Coronary artery (tissue), 2 donors: Measurements from ENCODE around the gene POLR2C.

Experiments used
- DNase-seq: peaks from one replicate; pipeline ENCODE4 v3.0.0-alpha.2; 2017; ENCODE audit warnings: low spot score
- H3K27ac ChIP-seq, 2 donors: fragments of 200-600 bp; sonication (generic); one replicate each; pipeline ENCODE4 v1.5.1; 2016 to 2019
- H3K4me3 ChIP-seq: fragments of 200-600 bp; sonication (generic); 2 replicates; pipeline ENCODE4 v1.5.1; 2016; ENCODE audit warnings: mild to moderate bottlenecking, moderate library complexity
- CTCF ChIP-seq: fragments of 200-600 bp; sonication (generic); IDR thresholded peaks from one replicate; pipeline ENCODE4 v1.5.1; 2019; ENCODE audit warnings: antibody characterized with exemption

Gene POLR2C

DNA sequence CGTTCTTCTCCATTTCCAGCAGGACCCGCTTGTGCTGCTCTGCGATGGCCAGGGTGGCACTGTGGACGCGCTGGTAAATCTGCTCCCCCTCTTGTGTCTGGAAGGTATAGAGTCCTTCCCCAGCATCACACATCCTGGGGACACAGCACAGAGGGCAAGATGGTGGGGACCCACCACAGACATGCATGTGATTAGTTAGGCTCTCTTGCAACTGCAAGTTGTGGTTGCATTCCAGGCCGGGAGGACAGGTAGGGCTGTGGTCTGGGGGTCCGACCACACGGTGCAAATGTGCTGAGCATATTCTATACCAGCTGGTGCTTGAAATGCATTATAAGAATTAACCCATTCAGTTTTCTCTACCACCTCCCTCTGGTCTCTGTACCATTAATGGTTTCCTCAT is 11.4 kb downstream of the POLR2C start:
- Histone ChIP-seq H3K27ac (no peak overlapping the region), H3K4me3 (no peak overlapping the region)
- TF ChIP-seq CTCF, result no peak
- DNase-seq, result no peak

GRCh38 chr16:57474671-57475661 is 12.5 kb downstream of the POLR2C start:
- Histone ChIP-seq H3K27ac (peak overlapping the region in 1 of 2 donors; percentile 90), H3K4me3 (no peak overlapping the region)
- no peak for TF ChIP-seq CTCF
- DNase-seq, result no peak

GRCh38 chr16:57475711-57476339 is 13.3 kb downstream of the POLR2C start:
- DNase-seq, result no peak

DNA sequence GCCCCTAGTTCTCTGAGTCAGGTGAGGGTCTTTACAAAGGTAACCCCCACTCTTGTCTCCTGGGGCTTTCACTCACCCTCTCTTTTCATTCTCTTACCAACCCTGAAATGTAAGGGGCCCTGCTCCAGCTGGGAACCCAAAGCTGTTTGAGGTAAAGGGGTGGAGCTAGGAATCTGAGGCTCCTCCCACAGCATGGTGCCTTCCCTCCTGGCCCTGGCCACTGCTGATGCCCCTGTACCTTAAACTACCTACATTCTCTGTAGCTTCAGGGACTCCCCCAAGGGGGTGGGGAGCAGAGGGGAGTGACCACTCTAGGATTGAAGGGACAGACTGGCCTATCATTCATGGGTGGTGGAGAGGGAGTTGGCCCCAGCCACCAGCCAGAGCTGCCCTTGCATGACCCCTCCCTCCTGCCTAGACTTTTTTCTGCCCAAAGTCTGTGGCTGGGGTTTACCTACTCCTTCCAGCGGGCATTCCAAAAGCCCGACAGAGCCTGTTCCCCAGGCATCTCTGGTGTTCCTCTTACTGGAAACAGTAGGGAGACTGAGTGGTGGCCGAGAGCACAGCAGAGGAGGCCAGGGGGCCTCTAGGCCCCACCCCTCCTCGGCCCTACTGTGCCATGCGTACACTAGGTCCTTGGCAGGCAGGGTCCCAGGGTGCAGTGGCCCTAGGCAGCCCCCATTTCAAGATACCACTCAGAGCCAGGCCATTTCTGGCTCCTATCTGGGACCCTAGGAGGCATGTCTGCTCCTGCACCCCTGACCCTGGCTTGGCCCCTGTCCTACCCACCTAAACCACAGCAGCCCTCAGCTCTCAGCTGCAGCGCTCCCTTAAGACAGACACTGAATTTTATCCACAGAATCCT is 14.3 kb downstream of the POLR2C start:
- H3K4me3 ChIP-seq, result no peak overlapping the region
- no peak for DNase-seq
- no peak for TF ChIP-seq CTCF
- peak overlapping the region in 1 of 2 donors; percentile 90 for H3K27ac ChIP-seq

More at GRCh38 chr16:57475711-57476339, 13.3 kb downstream of the POLR2C start:
- Histone ChIP-seq H3K4me3 (no peak overlapping the region), H3K27ac (peak overlapping the region in 1 of 2 donors; percentile 90)
- TF ChIP-seq CTCF, result no peak

DNA sequence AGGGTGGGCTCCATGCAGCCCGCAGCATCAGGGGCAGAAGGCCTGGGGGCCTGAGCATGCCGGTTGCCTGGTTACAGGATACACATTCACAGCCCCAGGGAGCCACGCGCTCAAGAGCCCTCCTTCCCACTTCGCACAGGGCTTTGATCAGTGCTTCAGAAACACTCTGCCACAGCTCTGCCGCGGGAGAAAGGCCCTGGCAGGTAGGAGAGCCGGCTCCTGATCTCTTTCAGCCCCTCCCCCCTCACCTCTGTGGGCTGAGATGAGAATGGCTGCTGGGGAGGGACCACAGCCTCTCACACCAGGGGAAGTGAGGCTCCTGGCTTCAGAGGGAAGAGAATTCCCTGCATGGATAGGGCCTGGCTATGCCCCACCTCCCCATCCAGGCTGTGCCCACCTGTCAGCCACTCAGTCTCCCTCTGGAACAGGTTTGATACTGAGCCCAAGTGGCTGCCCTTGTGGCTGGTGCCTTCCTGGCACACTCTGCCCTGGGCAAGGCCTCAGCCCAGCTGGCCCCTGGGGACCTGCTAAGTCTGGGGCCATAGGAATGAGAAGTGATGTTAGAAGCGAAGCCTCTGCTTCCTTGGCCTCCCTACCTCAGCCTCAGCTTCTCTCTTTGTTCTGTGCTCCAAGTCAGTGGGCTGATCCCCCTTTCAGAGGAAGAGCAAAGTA is 15.2 kb downstream of the POLR2C start:
- peak overlapping the region; percentile 60 to 90 for H3K27ac ChIP-seq
- no peak for DNase-seq
- H3K4me3 ChIP-seq, result peak overlapping the region; percentile 74
- no peak for TF ChIP-seq CTCF

DNA sequence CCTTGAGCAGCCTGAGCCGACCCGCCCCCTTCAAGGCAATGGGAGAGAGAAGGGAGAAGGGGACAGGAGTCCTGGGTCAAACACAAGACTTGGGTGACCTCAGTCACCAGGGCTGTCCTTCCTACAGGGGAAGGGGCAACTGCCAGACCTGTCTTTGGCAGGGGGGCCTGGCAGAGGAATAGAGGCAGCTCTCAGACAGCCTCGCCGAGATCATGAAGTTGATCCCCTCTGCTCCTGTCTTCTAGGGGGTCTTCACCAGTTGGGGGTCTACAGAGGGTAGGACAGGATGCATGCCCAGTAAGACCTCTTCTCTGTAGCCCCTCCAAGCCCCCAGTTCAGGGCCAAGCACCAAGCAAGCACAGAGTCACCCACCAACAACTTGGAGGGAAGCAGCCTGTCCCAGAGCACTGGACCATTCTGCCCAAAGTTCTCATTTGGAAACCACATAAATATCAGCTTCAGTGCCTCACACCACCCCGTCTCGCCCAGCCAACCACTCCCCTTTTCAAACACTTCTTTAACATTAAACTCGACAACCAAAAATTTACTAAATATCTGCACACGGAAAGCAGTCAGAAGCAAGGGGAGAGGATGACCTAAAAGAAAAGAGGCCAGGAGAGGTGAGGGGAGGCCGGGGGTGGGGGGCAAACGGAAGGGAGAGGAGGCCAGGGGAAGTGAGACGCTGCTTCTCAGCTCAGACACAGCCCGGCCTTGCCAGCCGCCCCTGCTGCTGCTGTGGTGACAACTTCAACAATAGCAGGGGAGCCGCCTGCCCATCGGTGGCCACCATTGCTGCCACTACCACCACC is 16.1 kb downstream of the POLR2C start:
- Histone ChIP-seq H3K4me3 (peak overlapping the region; percentile 74), H3K27ac (peak overlapping the region; percentile 64 to 90)
- DNase-seq, result no peak
- no peak for TF ChIP-seq CTCF
